ENCODE results near the gene SLC30A2.

The SLC30A2 gene

GRCh38 chr1:26016953-26017545, 28.9 kb downstream of the SLC30A2 start:
- TF ChIP-seq SIN3A (IDR thresholded peaks at IDR 0.05; ENCODE audit: borderline replicate concordance, insufficient read depth, low read length) (no peak), POLR2AphosphoS5 (IDR thresholded peaks at IDR 0.05; ENCODE audit: low read depth, low read length) (no peak), FOXP2 (optimal IDR thresholded peaks at IDR 0.05; ENCODE audit: borderline replicate concordance, extremely low read depth, extremely low read length, insufficient read depth) (no peak), TAF1 (IDR thresholded peaks at IDR 0.05; ENCODE audit: borderline replicate concordance, insufficient read depth, low read length) (no peak), REST (IDR thresholded peaks at IDR 0.05; ENCODE audit: insufficient read depth in 1 of 2, low read depth in 2 of 2, low read length in 2 of 2) (no peak)

GRCh38 chr1:26016258-26016952, 29.5 kb downstream of the SLC30A2 start:
- TF ChIP-seq POLR2AphosphoS5 (IDR thresholded peaks at IDR 0.05; ENCODE audit: low read depth, low read length) (no peak), TAF1 (IDR thresholded peaks at IDR 0.05; ENCODE audit: borderline replicate concordance, insufficient read depth, low read length) (no peak)

- TF ChIP-seq TAF1 (IDR thresholded peaks at IDR 0.05; ENCODE audit: borderline replicate concordance, insufficient read depth, low read length) (no peak), REST (IDR thresholded peaks at IDR 0.05; ENCODE audit: insufficient read depth in 1 of 2, low read depth in 2 of 2, low read length in 2 of 2) (no peak), FOXP2 (optimal IDR thresholded peaks at IDR 0.05; ENCODE audit: borderline replicate concordance, extremely low read depth, extremely low read length, insufficient read depth) (no peak), POLR2AphosphoS5 (IDR thresholded peaks at IDR 0.05; ENCODE audit: low read depth, low read length) (no peak), SIN3A (IDR thresholded peaks at IDR 0.05; ENCODE audit: borderline replicate concordance, insufficient read depth, low read length) (no peak)
Observed at GRCh38 chr1:26015358-26015757, 30.6 kb downstream of the SLC30A2 start.

- TF ChIP-seq TAF1 (IDR thresholded peaks at IDR 0.05; ENCODE audit: borderline replicate concordance, insufficient read depth, low read length) (no peak), POLR2AphosphoS5 (IDR thresholded peaks at IDR 0.05; ENCODE audit: low read depth, low read length) (no peak), FOXP2 (optimal IDR thresholded peaks at IDR 0.05; ENCODE audit: borderline replicate concordance, extremely low read depth, extremely low read length, insufficient read depth) (no peak), SIN3A (IDR thresholded peaks at IDR 0.05; ENCODE audit: borderline replicate concordance, insufficient read depth, low read length) (no peak), REST (IDR thresholded peaks at IDR 0.05; ENCODE audit: insufficient read depth in 1 of 2, low read depth in 2 of 2, low read length in 2 of 2) (no peak)
Observed at GRCh38 chr1:26014179-26014578, 31.7 kb downstream of the SLC30A2 start.

GRCh38 chr1:26012864-26013263, 33.1 kb downstream of the SLC30A2 start:
- no peak for TF ChIP-seq POLR2AphosphoS5 (IDR thresholded peaks at IDR 0.05; ENCODE audit: low read depth, low read length)
- no peak for TF ChIP-seq TAF1 (IDR thresholded peaks at IDR 0.05; ENCODE audit: borderline replicate concordance, insufficient read depth, low read length)
- TF ChIP-seq FOXP2 (optimal IDR thresholded peaks at IDR 0.05; ENCODE audit: borderline replicate concordance, extremely low read depth, extremely low read length, insufficient read depth): no peak
- TF ChIP-seq SIN3A (IDR thresholded peaks at IDR 0.05; ENCODE audit: borderline replicate concordance, insufficient read depth, low read length): no peak
- no peak for TF ChIP-seq REST (IDR thresholded peaks at IDR 0.05; ENCODE audit: insufficient read depth in 1 of 2, low read depth in 2 of 2, low read length in 2 of 2)

Measured in PFSK-1 (cell line).